ENCODE results near the gene SPEF2.

GRCh38 chr5:35741126-35741716 is 123.6 kb downstream of the SPEF2 start:
- TF ChIP-seq CTCF (IDR thresholded peaks at IDR 0.05) (no peak), POLR2A (IDR thresholded peaks at IDR 0.05) (no peak)
